ENCODE data around the gene PGM5.

GRCh38 chr9:68507806-68508145 is 151.4 kb downstream of the PGM5 start:
- TF ChIP-seq YY1 (IDR thresholded peaks at IDR 0.05; ENCODE audit: insufficient read depth, insufficient read length) (no peak), SUZ12 (IDR thresholded peaks at IDR 0.05; ENCODE audit: extremely low read depth, insufficient read depth, insufficient read length) (no peak), ZNF274 (IDR thresholded peaks at IDR 0.05; ENCODE audit: low read depth, low read length) (no peak)
